Left ventricle myocardium inferior (tissue), 1 donor: Measurements from ENCODE around the gene TFF3. TPM values are rescaled to one million over a fixed set of nuclear protein-coding genes. Genes with fewer than 3 reads are reported as not detected.
A peak's percentile ranks its signal among the peaks of the same experiment; 100 is the strongest.

Experiments
- DNase-seq: peaks from one replicate; pipeline ENCODE4 v3.0.0-alpha.2; 2020
- H3K27ac ChIP-seq: fragments of 200-600 bp; replicated peaks from 2 replicates; pipeline ENCODE4 v1.8.0; 2021
- H3K27me3 ChIP-seq: fragments of 200-600 bp; 2 replicates; pipeline ENCODE4 v1.8.0; 2021; ENCODE audit warnings: low read depth
- H3K36me3 ChIP-seq: fragments of 200-600 bp; 2 replicates; pipeline ENCODE4 v1.8.0; 2021
- H3K4me1 ChIP-seq: fragments of 200-600 bp; 2 replicates; pipeline ENCODE4 v1.8.0; 2021
- H3K4me3 ChIP-seq: fragments of 200-600 bp; 2 replicates; pipeline ENCODE4 v1.8.0; 2021; ENCODE audit warnings: mild to moderate bottlenecking, moderate library complexity
- H3K9me3 ChIP-seq: fragments of 200-600 bp; replicated peaks from 2 replicates; pipeline ENCODE4 v1.8.0; 2021
- intact Hi-C: fragments of 100-400 bp; cut with micrococcal nuclease; formaldehyde crosslinking; loops from one replicate; pipeline ENCODE4 v1.11.0; 2022
- total RNA-seq: library from RNA; stranded (reverse); fragmentation: NEBNext Ultra II Directional; extraction: Animal tissue kit (Norgen Biotek cat#: 25700); gene quantifications from one replicate; pipeline ENCODE4 v1.2.1, GENCODE V29; 2021
- TF ChIP-seq, protein P1 (sequence below): fragments of 200-600 bp; IDR thresholded peaks from 2 replicates; pipeline ENCODE4 v1.8.0; 2021; ENCODE audit warnings: antibody characterized with exemption, mild to moderate bottlenecking, borderline replicate concordance
- donor health status: DM: no; HTN: yes; CAD: no; lungs with severe emphysema.

Gene TFF3
- total RNA-seq, 1 donor from 2014 or later = 2.9 TPM

DNA sequence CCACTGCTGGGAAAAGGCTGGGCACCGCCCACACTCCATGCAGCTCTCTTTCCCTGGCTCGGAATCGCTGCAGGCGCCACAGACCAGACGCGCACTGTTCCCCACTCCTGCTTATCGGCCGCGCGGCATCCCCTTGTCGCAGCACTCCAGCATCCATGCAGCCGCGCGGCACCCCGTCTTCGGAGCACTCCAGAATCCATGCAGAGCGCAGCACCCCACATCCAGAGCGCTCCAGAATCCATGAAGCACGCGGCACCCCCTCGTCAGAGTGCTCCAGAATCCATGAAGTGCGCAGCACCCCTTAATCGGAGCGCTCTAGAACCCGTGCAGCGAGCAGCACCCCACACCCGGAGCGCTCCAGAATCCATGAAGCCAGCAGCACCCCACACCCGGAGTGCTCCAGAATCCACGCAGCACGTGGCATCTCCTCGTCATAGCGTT lies 9.5 kb downstream of the TFF3 start:
- H3K4me3 ChIP-seq = no peak overlapping the region
- no peak overlapping the region for H3K27ac ChIP-seq
- peaks cover 25% of the 10 kb centered on the region for H3K4me1 ChIP-seq
- H3K27me3 ChIP-seq = peaks cover 49% of the 10 kb centered on the region
- H3K36me3 ChIP-seq = no peaks in the 10 kb centered on the region
- no peak for DNase-seq
- TF ChIP-seq, protein P1, sequence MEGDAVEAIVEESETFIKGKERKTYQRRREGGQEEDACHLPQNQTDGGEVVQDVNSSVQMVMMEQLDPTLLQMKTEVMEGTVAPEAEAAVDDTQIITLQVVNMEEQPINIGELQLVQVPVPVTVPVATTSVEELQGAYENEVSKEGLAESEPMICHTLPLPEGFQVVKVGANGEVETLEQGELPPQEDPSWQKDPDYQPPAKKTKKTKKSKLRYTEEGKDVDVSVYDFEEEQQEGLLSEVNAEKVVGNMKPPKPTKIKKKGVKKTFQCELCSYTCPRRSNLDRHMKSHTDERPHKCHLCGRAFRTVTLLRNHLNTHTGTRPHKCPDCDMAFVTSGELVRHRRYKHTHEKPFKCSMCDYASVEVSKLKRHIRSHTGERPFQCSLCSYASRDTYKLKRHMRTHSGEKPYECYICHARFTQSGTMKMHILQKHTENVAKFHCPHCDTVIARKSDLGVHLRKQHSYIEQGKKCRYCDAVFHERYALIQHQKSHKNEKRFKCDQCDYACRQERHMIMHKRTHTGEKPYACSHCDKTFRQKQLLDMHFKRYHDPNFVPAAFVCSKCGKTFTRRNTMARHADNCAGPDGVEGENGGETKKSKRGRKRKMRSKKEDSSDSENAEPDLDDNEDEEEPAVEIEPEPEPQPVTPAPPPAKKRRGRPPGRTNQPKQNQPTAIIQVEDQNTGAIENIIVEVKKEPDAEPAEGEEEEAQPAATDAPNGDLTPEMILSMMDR = no peak
- intact Hi-C loops = no loop called here
- no peaks in the 10 kb centered on the region for H3K9me3 ChIP-seq

GRCh38 chr21:42304556-42305454 lies 10.4 kb downstream of the TFF3 start:
- Histone ChIP-seq H3K4me1 (peaks cover 32% of the 10 kb centered on the region), H3K36me3 (no peaks in the 10 kb centered on the region), H3K27ac (no peak overlapping the region), H3K27me3 (peaks cover 41% of the 10 kb centered on the region), H3K9me3 (no peaks in the 10 kb centered on the region), H3K4me3 (no peak overlapping the region)
- intact Hi-C loops = no loop called here
- no peak for DNase-seq
- TF ChIP-seq, protein P1 = no peak

GRCh38 chr21:42303443-42303842 lies 11.8 kb downstream of the TFF3 start:
- Histone ChIP-seq H3K27ac (no peak overlapping the region), H3K27me3 (peaks cover 27% of the 10 kb centered on the region), H3K4me1 (peaks cover 38% of the 10 kb centered on the region), H3K4me3 (no peak overlapping the region), H3K9me3 (no peaks in the 10 kb centered on the region), H3K36me3 (no peaks in the 10 kb centered on the region)
- DNase-seq = no peak
- intact Hi-C loops = no loop called here
- TF ChIP-seq, protein P1 = no peak

- TF ChIP-seq, protein P1 = no peak
- intact Hi-C loops = no loop called here
- no peak for DNase-seq
Observed at GRCh38 chr21:42302794-42303193, 12.4 kb downstream of the TFF3 start.

DNA sequence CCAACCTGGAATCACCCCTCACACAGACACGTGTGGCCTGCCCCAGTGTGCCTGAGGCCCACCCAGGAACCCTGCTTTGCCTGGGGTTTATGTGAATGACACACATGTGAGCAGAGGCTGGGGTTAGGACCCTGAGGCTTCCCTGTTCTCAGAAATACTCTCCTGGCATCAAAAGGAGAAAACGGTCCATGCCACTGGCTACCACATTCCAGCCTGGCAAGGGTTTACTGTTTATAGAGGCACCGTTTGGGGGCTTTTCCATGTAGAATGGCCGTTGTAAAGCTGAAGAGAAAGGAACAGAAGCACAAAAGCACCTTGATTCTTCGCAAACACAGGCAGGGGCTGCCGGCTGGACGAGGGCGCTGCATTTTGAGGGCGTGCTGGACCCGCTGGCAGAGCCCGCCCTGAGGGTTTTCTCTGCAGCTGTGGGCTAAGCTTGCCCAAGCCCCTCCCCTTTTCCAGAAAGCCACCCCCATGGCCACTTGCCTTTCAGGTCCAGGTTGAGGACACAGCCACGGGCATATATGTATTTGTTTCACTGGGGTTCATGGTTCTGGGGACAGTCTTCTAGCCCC lies 13.0 kb downstream of the TFF3 start:
- TF ChIP-seq, protein P1 = no peak
- peak overlapping the region; percentile 80 for H3K27ac ChIP-seq
- no peak overlapping the region for H3K4me3 ChIP-seq
- H3K4me1 ChIP-seq = peaks cover 38% of the 10 kb centered on the region
- intact Hi-C loops = no loop called here
- peaks cover 6% of the 10 kb centered on the region for H3K36me3 ChIP-seq
- DNase-seq = no peak
- H3K27me3 ChIP-seq = peaks cover 14% of the 10 kb centered on the region
- H3K9me3 ChIP-seq = no peaks in the 10 kb centered on the region

More at GRCh38 chr21:42302794-42303193, 12.4 kb downstream of the TFF3 start:
- Histone ChIP-seq H3K4me1 (peaks cover 38% of the 10 kb centered on the region), H3K27ac (peak overlapping the region; percentile 80), H3K9me3 (no peaks in the 10 kb centered on the region), H3K4me3 (no peak overlapping the region), H3K27me3 (peaks cover 20% of the 10 kb centered on the region), H3K36me3 (no peaks in the 10 kb centered on the region)
